T1000 (cell line): ENCODE measurements around the gene CCDC43.
"Not testable (repeated sequence)": the region's sequence is repeated elsewhere in the genome, so short reads cannot be mapped to it uniquely, and the experiment has no call there.

ENCODE experiments used
- DNase-seq: peaks from one replicate; lab custom pipeline; 2025; ENCODE audit warnings: mixed read lengths; lab: John Stamatoyannopoulos, UW

CCDC43 gene

GRCh38 chr17:44689477-44690217 is at the start of gene CCDC43:
CCDC43 (minus strand) TSS chr17:44689776; CDS start chr17:44689753, 23 bp downstream.
- DNase-seq, result peak; percentile 95

GRCh38 chr17:44738214-44738906 is 48.8 kb upstream of the CCDC43 start:
- DNase-seq, result no peak

- no peak for DNase-seq
Observed at GRCh38 chr17:44736551-44737240, 47.1 kb upstream of the CCDC43 start.

- no peak for DNase-seq
Observed at GRCh38 chr17:44734272-44734671, 44.7 kb upstream of the CCDC43 start.

GRCh38 chr17:44733753-44734152 is 44.2 kb upstream of the CCDC43 start:
- DNase-seq, result no peak

GRCh38 chr17:44726121-44726520 is 36.5 kb upstream of the CCDC43 start:
- DNase-seq, result not testable (repeated sequence)

- DNase-seq, result no peak
Observed at GRCh38 chr17:44722254-44722653, 32.7 kb upstream of the CCDC43 start.

GRCh38 chr17:44719444-44719843 is 29.9 kb upstream of the CCDC43 start:
- no peak for DNase-seq

- peak; percentile 78 for DNase-seq
Observed at GRCh38 chr17:44708401-44709263, 19.1 kb upstream of the CCDC43 start, which contains the start of gene DBF4B. DBF4B (plus strand) TSS chr17:44708665; CDS start chr17:44708821, 156 bp downstream.

- no peak for DNase-seq
Observed at GRCh38 chr17:44707755-44708400, 18.3 kb upstream of the CCDC43 start.

- DNase-seq, result not testable (repeated sequence)
Observed at GRCh38 chr17:44700288-44700687, 10.7 kb upstream of the CCDC43 start.

GRCh38 chr17:44693609-44694008 is 4.0 kb upstream of the CCDC43 start:
- no peak for DNase-seq

GRCh38 chr17:44690746-44691306 is 1.2 kb upstream of the CCDC43 start:
- not testable (repeated sequence) for DNase-seq

GRCh38 chr17:44688675-44689476 is 700 bp downstream of the CCDC43 start:
- no peak for DNase-seq

GRCh38 chr17:44688200-44688599 is 1.4 kb downstream of the CCDC43 start:
- no peak for DNase-seq

- DNase-seq, result no peak
Observed at GRCh38 chr17:44687756-44688155, 1.8 kb downstream of the CCDC43 start.

GRCh38 chr17:44683303-44683702 is 6.3 kb downstream of the CCDC43 start:
- not testable (repeated sequence) for DNase-seq

GRCh38 chr17:44677136-44677535 is 12.4 kb downstream of the CCDC43 start:
- no peak for DNase-seq

- DNase-seq, result no peak
Observed at GRCh38 chr17:44673893-44674292, 15.7 kb downstream of the CCDC43 start.
